Testis (tissue), 3 donors: ENCODE measurements around the gene SFMBT2. TPM values are rescaled to one million over a fixed set of nuclear protein-coding genes. Genes with fewer than 3 reads are reported as not detected.

Source experiments
- DNase-seq: peaks from one replicate; pipeline ENCODE4 v3.0.0-alpha.2; 2019
- H3K27ac ChIP-seq, 2 donors: fragments of 200-600 bp; sonication (generic); one replicate each; pipeline ENCODE4 v1.5.1; 2019
- H3K27me3 ChIP-seq: fragments of 200-600 bp; sonication (generic); one replicate; pipeline ENCODE4 v1.5.1; 2019
- H3K36me3 ChIP-seq: fragments of 200-600 bp; sonication (generic); one replicate; pipeline ENCODE4 v1.5.1; 2017; ENCODE audit warnings: low read depth; ENCODE audit errors: missing control alignments
- H3K4me1 ChIP-seq: fragments of 200-600 bp; sonication (generic); one replicate; pipeline ENCODE4 v1.5.1; 2019
- H3K4me3 ChIP-seq, 2 donors: fragments of 200-600 bp; sonication (generic); one replicate each; pipeline ENCODE4 v1.5.1; 2017 to 2019
- H3K9me3 ChIP-seq: fragments of 200-600 bp; sonication (generic); one replicate; pipeline ENCODE4 v1.5.1; 2017
- CTCF ChIP-seq, 3 experiments: fragments of 450-650 bp in 2 of 3; fragments of 200-600 bp in 1 of 3; sonication (generic) in 1 of 3; IDR thresholded peaks; one replicate each; pipeline ENCODE4 v1.5.1; 2016 to 2019; ENCODE audit warnings: antibody characterized with exemption in 3 of 3, mild to moderate bottlenecking in 2 of 3, moderate library complexity in 1 of 3
- POLR2A ChIP-seq: fragments of 450-650 bp; IDR thresholded peaks from one replicate; pipeline ENCODE4 v1.6.1; 2017; ENCODE audit warnings: antibody characterized with exemption, mild to moderate bottlenecking, moderate library complexity
- WGBS, 2 donors: methylation state at CpG; one replicate each; pipeline ENCODE4 v1.1.5; 2018; 5-methylcytosine and 5-hydroxymethylcytosine counted together
- intact Hi-C: fragments of 100-400 bp; cut with DNase I; formaldehyde crosslinking; loops from one replicate; pipeline ENCODE4 v1.15.1; 2023; ENCODE audit warnings: low total_unique reads
- polyA plus RNA-seq: library from polyadenylated mRNA; stranded (reverse); fragments of 350-450 nt; fragmentation: Illumina TruSeq; extraction: RNeasy Lipid Tissue Mini Kit (QIAGEN cat#74804); gene quantifications from one replicate; pipeline ENCODE4 v1.2.3, GENCODE V29; 2014; ENCODE audit warnings: low read depth, low replicate concordance; ENCODE audit not compliant: insufficient read depth
- total RNA-seq, 2 donors: library from RNA; depleted of rRNA; stranded (reverse); fragments of >200 nt; gene quantifications; one replicate each; pipeline ENCODE4 v1.2.3, GENCODE V29; 2016

SFMBT2 gene
- total and polyA plus RNA-seq, 3 donors from 2014 or later, result 3.6 to 8.5 (median 7.6) TPM

DNA sequence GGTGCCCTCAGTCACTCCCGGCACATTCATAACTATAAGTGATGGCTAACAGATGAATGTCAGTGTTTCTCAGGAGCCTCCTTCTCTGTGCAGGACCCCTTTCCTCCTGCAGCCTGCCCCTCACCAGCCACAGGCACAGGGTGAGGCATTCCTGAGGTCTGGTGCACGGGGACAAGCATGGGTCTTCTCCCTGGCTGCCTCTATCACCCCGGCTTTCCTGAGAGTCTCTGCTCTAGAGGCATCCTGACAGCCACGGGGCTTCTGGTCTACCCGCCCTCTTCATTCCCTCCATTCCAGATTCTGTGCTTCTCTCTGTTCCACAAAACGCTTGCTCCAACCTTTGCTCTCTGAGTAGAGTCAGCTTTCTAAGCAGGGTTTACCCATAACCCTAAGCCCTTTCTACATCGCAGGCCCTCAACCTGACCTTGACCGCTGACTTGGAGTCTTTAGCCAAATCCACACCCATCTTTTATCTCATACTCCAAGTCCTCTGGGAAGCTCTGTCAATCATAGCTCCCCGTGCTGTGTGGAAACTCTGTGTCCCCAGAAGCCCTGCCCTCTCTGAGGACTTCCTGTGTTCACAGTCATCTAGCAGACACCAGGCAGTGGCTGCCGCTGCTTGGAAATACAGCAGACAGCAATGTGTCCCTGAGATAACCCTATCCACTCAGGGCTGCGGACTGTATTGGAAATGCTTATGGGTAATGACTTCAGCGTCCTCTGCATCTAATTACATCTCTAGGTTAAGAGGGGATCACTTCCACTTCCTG, 159.0 kb downstream of the SFMBT2 start:
- no peak for TF ChIP-seq POLR2A
- no peak for TF ChIP-seq CTCF (IDR thresholded peaks at IDR 0.05)
- 74 to 77% methylated on average over 12 of the region's 12 CpGs for WGBS, 2 donors
- H3K27ac ChIP-seq, result no peak overlapping the region
- H3K36me3 ChIP-seq, result no peaks in the 10 kb centered on the region
- no peaks in the 10 kb centered on the region for H3K9me3 ChIP-seq
- no peak for DNase-seq
- intact Hi-C loops, result no loop called here
- H3K4me3 ChIP-seq, result no peak overlapping the region
- H3K4me1 ChIP-seq, result no peaks in the 10 kb centered on the region
- H3K27me3 ChIP-seq, result no peaks in the 10 kb centered on the region

- Histone ChIP-seq H3K27me3 (no peaks in the 10 kb centered on the region), H3K4me3 (no peak overlapping the region), H3K4me1 (no peaks in the 10 kb centered on the region), H3K9me3 (no peaks in the 10 kb centered on the region), H3K27ac (no peak overlapping the region), H3K36me3 (no peaks in the 10 kb centered on the region)
- WGBS, 2 donors, result 97 to 98% methylated on average over 5 of the region's 5 CpGs
- DNase-seq, result no peak
- TF ChIP-seq POLR2A, result no peak
- no peak for TF ChIP-seq CTCF (IDR thresholded peaks at IDR 0.05)
- intact Hi-C loops, result no loop called here
Measured at GRCh38 chr10:7250236-7250635, 160.6 kb downstream of the SFMBT2 start.

- TF ChIP-seq POLR2A, result no peak
- TF ChIP-seq CTCF (IDR thresholded peaks at IDR 0.05), result no peak
- intact Hi-C loops, result no loop called here
- no peak for DNase-seq
Measured at GRCh38 chr10:7248585-7249164, 162.2 kb downstream of the SFMBT2 start.

DNA sequence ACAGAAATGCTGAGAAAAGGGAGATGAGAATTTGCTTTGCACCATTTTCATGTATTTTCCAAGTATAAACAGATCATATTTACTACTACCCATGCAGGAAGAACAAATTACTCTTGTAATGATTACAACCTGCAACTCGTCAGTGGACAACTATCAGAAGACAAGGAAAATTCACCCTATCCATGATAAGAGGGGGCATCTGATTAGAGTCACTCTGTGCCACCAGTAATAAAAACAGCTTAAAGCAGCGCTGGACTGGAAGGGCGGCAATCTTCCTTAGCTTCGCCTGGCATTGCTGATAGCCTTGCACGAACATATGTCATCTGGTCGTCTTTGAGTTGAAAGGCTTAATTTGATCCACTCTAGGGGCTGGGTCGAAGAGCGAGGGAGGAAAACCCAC, 162.7 kb downstream of the SFMBT2 start:
- Histone ChIP-seq H3K27me3 (no peaks in the 10 kb centered on the region), H3K4me1 (no peaks in the 10 kb centered on the region), H3K36me3 (no peaks in the 10 kb centered on the region), H3K9me3 (no peaks in the 10 kb centered on the region), H3K27ac (no peak overlapping the region), H3K4me3 (no peak overlapping the region)
- intact Hi-C loops, result no loop called here
- no peak for TF ChIP-seq CTCF (IDR thresholded peaks at IDR 0.05)
- TF ChIP-seq POLR2A, result no peak
- WGBS, 2 donors, result 84 to 88% methylated on average over 8 of the region's 8 CpGs
- DNase-seq, result no peak

More at GRCh38 chr10:7248585-7249164, 162.2 kb downstream of the SFMBT2 start:
- Histone ChIP-seq H3K36me3 (no peaks in the 10 kb centered on the region), H3K9me3 (no peaks in the 10 kb centered on the region), H3K27ac (no peak overlapping the region), H3K4me3 (no peak overlapping the region), H3K4me1 (no peaks in the 10 kb centered on the region), H3K27me3 (no peaks in the 10 kb centered on the region)
- WGBS, 2 donors, result 89 to 92% methylated on average over 10 to 11 of the region's 11 CpGs
